ENCODE results near the gene GTF3C2. TPM values are rescaled to one million over a fixed set of nuclear protein-coding genes. Genes with fewer than 3 reads are reported as not detected.

The GTF3C2 gene
- total and polyA plus RNA-seq, 2 of the 13 experiments (the other 11 are each of a cell fraction or from before 2014, with no cell fraction given): 77.5 to 130 TPM

DNA sequence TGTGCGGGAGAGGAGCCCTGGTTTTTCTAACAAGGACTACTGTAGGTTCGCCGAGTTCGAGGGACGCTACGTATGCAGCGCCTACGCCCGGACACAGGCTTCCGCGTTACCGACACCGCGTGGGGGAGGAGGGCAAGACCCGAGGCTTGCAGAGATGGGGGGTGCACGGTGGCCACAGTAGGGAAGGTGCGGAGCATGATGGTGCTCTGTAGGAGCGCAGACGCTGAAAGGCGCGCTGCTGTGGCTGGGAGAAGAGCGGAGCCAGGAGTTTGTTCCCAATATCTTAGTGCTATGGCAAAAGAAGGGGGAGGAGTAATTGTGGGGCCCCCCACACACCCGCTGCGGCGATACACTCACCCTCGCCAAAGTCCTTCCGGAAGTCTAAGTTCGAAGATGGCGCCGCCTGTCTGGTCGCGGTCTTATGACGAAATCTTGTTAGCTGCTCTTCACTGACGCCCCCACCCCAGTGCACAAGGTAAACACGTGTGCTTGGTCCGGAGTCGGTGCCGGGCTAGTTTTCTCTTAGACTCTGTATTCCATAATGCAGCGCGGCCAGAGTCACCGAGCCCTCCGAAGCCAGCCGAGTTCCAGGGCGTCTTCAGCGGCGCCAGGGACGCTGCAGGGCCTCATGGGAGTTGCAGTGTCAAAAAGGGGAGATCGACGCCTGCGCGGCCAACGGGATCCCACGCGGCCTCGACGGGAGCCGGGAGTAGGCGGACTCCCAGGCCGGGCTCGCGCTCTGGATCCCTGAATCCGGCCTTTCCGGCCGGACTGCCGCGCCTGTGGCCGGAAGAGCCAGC, at the start of gene GTF3C2 (continued):
- TF ChIP-seq, protein P1, sequence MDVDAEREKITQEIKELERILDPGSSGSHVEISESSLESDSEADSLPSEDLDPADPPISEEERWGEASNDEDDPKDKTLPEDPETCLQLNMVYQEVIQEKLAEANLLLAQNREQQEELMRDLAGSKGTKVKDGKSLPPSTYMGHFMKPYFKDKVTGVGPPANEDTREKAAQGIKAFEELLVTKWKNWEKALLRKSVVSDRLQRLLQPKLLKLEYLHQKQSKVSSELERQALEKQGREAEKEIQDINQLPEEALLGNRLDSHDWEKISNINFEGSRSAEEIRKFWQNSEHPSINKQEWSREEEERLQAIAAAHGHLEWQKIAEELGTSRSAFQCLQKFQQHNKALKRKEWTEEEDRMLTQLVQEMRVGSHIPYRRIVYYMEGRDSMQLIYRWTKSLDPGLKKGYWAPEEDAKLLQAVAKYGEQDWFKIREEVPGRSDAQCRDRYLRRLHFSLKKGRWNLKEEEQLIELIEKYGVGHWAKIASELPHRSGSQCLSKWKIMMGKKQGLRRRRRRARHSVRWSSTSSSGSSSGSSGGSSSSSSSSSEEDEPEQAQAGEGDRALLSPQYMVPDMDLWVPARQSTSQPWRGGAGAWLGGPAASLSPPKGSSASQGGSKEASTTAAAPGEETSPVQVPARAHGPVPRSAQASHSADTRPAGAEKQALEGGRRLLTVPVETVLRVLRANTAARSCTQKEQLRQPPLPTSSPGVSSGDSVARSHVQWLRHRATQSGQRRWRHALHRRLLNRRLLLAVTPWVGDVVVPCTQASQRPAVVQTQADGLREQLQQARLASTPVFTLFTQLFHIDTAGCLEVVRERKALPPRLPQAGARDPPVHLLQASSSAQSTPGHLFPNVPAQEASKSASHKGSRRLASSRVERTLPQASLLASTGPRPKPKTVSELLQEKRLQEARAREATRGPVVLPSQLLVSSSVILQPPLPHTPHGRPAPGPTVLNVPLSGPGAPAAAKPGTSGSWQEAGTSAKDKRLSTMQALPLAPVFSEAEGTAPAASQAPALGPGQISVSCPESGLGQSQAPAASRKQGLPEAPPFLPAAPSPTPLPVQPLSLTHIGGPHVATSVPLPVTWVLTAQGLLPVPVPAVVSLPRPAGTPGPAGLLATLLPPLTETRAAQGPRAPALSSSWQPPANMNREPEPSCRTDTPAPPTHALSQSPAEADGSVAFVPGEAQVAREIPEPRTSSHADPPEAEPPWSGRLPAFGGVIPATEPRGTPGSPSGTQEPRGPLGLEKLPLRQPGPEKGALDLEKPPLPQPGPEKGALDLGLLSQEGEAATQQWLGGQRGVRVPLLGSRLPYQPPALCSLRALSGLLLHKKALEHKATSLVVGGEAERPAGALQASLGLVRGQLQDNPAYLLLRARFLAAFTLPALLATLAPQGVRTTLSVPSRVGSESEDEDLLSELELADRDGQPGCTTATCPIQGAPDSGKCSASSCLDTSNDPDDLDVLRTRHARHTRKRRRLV (CRISPR knock-in tag; IDR thresholded peaks at IDR 0.05): peak; percentile 87; the same call in 1 of the 2 replicates
- TF ChIP-seq TBX2 (CRISPR knock-in tag; IDR thresholded peaks at IDR 0.05; ENCODE audit: borderline replicate concordance): peak; percentile 97
- TF ChIP-seq NFIC (IDR thresholded peaks at IDR 0.05; ENCODE audit: low read length): peak; percentile 55; the same call in 1 of the 2 replicates
- TF ChIP-seq, protein P2, sequence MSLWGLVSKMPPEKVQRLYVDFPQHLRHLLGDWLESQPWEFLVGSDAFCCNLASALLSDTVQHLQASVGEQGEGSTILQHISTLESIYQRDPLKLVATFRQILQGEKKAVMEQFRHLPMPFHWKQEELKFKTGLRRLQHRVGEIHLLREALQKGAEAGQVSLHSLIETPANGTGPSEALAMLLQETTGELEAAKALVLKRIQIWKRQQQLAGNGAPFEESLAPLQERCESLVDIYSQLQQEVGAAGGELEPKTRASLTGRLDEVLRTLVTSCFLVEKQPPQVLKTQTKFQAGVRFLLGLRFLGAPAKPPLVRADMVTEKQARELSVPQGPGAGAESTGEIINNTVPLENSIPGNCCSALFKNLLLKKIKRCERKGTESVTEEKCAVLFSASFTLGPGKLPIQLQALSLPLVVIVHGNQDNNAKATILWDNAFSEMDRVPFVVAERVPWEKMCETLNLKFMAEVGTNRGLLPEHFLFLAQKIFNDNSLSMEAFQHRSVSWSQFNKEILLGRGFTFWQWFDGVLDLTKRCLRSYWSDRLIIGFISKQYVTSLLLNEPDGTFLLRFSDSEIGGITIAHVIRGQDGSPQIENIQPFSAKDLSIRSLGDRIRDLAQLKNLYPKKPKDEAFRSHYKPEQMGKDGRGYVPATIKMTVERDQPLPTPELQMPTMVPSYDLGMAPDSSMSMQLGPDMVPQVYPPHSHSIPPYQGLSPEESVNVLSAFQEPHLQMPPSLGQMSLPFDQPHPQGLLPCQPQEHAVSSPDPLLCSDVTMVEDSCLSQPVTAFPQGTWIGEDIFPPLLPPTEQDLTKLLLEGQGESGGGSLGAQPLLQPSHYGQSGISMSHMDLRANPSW (CRISPR knock-in tag; IDR thresholded peaks at IDR 0.05; ENCODE audit: borderline replicate concordance): peak; percentile 99; the same call in 1 of the 2 replicates
- TF ChIP-seq, protein P3, sequence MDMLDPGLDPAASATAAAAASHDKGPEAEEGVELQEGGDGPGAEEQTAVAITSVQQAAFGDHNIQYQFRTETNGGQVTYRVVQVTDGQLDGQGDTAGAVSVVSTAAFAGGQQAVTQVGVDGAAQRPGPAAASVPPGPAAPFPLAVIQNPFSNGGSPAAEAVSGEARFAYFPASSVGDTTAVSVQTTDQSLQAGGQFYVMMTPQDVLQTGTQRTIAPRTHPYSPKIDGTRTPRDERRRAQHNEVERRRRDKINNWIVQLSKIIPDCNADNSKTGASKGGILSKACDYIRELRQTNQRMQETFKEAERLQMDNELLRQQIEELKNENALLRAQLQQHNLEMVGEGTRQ (IDR thresholded peaks at IDR 0.05; ENCODE audit: low read depth, low read length): no peak
- TF ChIP-seq, protein P3 (CRISPR knock-in tag; IDR thresholded peaks at IDR 0.05; ENCODE audit: borderline replicate concordance): peak; percentile 66; the same call in 1 of the 2 replicates
- TF ChIP-seq, protein P4, sequence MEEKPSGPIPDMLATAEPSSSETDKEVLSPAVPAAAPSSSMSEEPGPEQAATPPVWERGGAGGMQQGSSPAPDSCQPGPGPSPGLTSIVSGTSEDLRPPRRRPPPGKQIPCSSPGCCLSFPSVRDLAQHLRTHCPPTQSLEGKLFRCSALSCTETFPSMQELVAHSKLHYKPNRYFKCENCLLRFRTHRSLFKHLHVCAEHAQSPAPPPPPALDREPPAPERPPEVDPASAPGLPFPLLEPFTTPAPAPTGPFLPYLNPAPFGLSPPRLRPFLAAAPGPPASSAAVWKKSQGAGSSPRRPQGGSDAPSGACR (CRISPR knock-in tag; IDR thresholded peaks at IDR 0.05): peak; percentile 92
- no peak for TF ChIP-seq ZFP62 (CRISPR knock-in tag; IDR thresholded peaks at IDR 0.05)
- TF ChIP-seq FOXP1 (IDR thresholded peaks at IDR 0.05): peak; percentile 66
- peak; percentile 70 for TF ChIP-seq FOXP1 (CRISPR knock-in tag; IDR thresholded peaks at IDR 0.05)
- TF ChIP-seq ZNF10 (CRISPR knock-in tag; IDR thresholded peaks at IDR 0.05; ENCODE audit: borderline replicate concordance, low read depth): no peak
- no peak for TF ChIP-seq ZFP36 (IDR thresholded peaks at IDR 0.05; ENCODE audit: borderline replicate concordance, low read depth, low read length, partially characterized antibody)
- TF ChIP-seq EEA1 (CRISPR knock-in tag; IDR thresholded peaks at IDR 0.05; ENCODE audit: borderline replicate concordance): no peak
- peak; percentile 91 for TF ChIP-seq TGIF2 (CRISPR knock-in tag; IDR thresholded peaks at IDR 0.05)
- TF ChIP-seq ARID2 (CRISPR knock-in tag; IDR thresholded peaks at IDR 0.05; ENCODE audit: borderline replicate concordance): peak; percentile 75; the same call in 1 of the 2 replicates
- peak; percentile 83; the same call in 1 of the 2 replicates for TF ChIP-seq NFKB2 (CRISPR knock-in tag; IDR thresholded peaks at IDR 0.05; ENCODE audit: borderline replicate concordance)
- TF ChIP-seq SP140L (CRISPR knock-in tag; IDR thresholded peaks at IDR 0.05; ENCODE audit: borderline replicate concordance): peak; percentile 33; the same call in 1 of the 2 replicates
- TF ChIP-seq ZNF263 (CRISPR knock-in tag; IDR thresholded peaks at IDR 0.05): peak; percentile 58; the same call in 1 of the 2 replicates
